GM10847 (cell line): Measurements from ENCODE around the gene ATIC.

Source experiments
- POLR2A ChIP-seq: IDR thresholded peaks from 2 replicates; pipeline ENCODE4 v1.6.1; 2011; ENCODE audit not compliant: insufficient read length; ENCODE audit errors: extremely low read depth

The ATIC gene

DNA sequence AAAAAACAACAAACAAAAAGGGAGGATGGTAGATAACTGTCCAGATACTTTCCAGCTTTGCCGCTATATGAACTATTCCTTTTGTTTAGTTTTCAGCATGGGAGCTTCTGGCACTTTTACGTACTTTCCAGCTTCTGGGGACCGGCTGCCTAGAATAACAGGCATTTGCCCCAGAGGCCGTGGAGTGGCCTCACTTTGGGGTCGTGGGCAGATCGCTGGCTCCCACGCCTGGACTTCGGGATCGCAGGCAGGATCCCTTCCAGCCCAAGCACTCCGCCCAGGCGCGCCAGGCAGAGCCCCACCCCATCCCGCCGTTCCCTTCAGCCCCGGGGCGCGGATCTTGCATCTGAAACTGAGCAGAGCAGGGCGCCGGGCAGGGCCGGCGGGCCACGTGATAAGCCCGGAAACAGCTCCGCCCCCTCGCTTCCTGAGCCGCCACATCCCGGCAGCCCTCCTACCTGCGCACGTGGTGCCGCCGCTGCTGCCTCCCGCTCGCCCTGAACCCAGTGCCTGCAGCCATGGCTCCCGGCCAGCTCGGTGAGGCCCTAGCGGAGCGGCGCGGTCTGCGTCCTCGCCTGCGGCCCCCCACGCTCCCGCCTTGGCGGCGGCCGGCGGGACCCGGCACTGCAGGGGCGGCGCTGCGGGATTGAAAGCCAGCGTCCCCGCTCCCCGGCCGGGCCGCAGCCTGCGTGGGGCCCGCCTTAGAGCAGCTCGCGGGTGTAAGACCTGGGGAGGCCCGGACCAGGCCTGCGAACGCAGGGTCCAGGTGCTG lies at the start of gene ATIC:
TSS of gene ATIC (plus strand) at position 435 of the 772 bp plus-strand sequence. CDS start at position 519, 84 bp downstream.
- peak; percentile 75 for TF ChIP-seq POLR2A

DNA sequence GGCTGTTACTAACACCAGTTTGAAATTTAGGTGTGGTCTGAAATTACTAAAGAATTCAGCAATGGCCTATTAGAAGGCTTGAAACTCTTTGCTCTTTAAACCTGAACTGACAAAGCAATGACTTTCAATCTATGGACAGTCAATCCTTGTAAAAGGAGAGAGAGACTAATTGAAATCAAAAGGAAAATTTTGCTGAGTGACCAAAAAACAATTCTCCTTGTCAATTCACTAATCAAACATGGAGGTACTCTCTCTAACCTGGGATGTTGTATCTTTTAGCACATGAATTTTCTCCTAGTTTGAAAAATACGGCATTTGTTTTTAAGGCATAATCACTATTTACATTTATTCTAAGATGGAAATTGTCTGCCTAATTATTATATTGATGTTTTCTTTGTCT lies 49.6 kb upstream of the ATIC start:
- no peak for TF ChIP-seq POLR2A

DNA sequence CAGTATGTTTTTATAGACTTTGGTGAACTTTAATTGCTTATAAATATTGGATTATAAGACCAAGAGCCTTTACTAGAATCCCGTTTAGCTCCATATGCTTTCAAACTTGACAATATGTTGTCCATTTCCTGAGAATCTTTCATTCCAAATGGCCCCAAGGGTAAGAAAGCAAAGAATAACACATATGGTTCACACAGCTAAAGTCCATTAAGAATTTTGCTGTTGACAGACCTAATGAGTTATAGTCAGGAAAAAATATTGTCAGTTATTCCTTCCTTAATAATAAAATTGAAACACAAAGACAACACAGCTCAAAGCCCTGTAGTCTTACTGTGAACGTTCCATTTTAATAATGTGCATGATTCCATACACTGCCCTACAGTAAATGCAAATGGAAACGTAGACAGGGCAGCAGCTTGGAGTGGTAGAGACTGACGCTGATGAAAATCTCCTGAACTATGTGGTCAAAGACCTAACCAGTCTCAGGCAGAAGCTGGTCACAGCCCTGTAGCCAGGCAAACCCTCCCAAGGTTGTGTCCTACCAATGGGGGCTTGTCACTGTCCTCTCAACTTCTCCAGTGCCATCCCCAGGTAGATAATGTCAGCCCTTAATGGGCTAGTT lies 49.0 kb upstream of the ATIC start:
- TF ChIP-seq POLR2A = no peak

DNA sequence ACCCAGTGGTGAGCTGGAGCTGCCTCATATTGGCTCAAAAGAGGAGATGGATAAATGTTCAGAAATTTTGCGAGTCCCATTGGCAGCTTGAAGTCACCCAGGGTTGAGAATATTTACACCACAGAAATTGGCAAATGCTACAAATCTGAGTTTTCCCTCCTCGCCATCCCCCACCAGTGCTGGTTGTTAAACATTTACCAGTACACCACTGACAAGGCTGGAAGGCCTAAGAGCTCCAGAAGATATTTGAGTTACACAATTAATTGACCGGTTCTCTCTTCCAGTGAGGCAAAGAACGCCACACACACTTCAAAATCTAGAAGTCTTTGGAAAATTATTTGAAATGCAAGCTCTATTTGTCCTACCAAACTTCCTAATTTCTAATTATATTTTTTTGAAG lies 47.5 kb upstream of the ATIC start:
- TF ChIP-seq POLR2A = no peak

DNA sequence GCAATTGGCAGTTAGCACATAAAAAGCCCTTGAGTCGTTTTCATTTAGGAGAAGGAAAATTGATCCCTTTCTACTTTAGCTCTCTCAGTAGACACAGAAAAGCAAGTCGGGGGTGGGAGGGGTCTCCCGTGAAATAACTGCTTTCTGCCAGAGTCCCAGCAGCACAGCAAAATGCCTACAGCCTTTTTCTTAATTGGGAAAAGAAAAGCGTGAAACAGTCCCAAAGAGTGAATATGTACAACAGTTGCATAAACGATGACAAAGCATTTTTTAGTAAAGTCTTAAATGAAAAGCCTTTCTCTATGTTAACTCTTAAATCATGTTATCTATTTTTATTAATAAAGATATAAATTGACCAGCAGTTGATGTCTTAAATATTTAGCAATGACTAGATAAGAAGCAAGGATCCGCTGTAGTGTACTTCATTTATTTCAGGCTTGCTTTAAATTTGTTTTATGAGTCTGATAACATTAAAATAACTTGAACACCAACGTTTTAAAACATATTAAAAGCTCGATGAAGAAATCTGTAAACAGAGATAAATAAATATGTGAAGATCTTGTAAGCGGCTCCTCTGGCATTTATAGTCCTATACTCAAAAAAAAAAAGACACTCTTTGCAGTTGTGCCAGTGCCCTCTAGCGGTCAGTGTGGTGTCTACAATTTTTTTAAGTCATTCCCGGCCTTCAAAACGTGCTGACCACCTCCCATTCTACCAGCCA lies 42.3 kb upstream of the ATIC start:
- no peak for TF ChIP-seq POLR2A

DNA sequence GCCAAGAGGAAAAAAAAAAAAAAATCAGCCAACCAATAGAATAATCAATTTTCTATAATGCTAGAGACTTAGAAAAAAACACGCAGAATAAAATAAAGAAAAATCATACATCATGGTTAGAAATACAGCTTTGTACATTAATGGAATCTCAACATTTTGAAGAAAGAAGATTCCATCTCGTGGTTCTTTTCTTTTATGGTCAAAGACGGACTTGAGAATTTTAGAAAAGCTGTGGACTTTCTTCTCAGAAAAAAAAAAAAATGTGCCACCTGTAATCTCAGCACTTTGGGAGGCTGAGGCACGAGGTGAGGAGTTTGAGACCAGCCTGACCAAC lies 41.8 kb upstream of the ATIC start:
- TF ChIP-seq POLR2A = no peak

DNA sequence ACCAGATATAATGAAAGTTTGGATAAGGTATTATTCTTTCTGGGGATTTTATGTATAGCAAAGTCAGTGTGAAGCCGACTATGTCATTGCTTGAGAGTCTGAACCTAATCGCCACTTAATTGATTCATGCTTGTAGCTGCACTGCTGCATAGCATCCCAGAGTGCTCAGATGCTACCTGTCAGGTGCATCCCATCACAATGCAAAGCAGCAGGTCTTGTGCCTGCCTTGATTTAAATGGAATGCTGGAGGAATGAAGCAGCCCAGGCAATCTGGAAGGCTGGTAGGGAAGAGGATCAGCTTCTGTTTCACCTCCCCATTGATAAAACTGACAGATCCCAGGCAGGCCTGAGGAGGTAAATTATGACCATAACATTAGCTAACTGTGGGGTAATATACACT lies 40.4 kb upstream of the ATIC start:
- TF ChIP-seq POLR2A = no peak

DNA sequence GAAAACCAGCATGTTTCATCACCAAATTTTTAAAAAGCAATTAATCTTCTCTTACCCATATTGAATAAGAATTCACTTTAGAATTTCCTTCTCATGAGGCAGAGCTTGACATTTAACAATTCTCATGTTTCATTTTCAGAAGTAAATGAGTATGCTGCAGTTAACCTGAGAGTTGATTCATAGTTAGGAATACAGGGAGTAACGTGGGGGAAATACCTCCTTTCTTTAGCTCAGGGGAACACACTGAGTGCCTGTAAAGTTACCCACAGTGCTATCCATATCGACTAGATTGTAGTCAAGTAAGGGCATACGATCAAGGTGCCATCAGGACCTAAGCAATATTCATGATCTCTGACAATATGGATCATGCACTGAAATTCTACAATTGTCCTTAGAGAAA lies 38.9 kb upstream of the ATIC start:
- TF ChIP-seq POLR2A = no peak

DNA sequence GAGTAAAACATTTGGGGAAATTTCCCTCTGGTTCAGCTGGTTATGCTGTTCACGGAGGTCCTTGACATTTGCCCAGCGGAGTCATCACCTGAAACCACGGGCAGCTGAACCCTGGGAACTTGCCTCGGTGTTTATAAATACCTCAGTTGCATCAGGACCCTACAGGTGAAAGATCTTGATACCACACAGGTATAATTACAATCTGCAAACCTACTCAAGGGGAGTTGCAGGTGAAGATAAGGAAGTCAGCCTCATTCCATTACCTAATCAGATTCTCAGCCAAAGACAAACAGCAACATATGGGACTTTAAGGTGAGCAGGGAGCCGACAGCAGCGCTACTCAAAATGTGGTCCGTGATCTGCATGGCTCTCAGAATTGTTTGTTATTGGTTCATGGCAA lies 37.0 kb upstream of the ATIC start:
- no peak for TF ChIP-seq POLR2A

DNA sequence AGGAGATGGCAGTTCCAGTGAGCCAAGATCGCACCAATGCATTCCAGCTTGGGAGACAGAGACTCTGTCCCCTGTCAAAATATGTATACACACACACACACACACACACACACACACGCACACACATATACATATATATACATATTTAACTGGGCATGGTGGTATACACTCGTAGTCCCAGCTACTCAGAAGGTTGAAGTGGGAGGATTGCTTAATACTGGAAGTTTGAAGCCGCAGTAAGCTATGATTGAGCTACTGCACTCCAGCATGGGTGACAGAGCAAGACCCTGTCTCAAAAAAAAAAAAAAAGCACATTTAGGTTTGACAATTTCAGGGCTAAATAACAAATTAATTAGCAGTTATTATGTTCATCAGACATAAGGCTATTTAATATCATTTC lies 36.0 kb upstream of the ATIC start:
- no peak for TF ChIP-seq POLR2A

DNA sequence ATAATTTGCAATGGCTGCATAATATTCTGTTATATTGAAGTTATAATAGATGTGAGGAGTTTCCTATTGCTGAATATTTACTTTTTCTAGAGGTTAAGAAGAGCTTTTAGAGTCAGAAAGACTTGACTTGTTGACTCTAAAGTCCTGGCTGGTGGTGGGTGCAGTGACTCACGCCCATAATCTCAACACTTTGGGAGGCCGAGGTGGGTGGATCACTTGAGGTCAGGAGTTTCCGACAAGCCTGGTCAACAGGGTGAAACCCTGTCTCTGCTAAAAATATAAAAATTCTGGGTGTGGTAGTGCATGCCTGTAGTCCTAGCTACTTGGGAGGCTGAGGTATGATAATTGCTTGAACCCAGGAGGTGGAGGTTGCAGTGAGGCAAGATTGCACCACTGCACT lies 33.9 kb upstream of the ATIC start:
- TF ChIP-seq POLR2A = no peak

DNA sequence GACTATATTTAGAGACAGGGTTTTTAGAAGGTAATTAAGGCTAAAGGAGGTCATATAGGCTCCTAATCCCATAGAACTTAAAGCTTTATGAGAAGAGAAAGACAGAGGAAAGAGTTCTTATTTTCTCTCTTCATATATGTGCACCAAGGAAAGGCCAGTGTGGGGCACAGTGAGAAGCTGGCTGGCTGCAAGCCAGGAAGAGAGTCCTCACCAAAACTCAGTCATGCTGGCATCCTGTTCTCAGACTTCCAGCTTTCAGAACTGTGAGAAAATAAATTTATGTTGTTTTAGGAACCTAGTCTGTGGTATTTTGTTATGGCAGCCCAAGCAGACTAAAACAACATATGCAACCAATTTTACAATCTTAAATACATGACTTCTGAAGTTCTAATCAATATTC lies 31.5 kb upstream of the ATIC start:
- TF ChIP-seq POLR2A = no peak

DNA sequence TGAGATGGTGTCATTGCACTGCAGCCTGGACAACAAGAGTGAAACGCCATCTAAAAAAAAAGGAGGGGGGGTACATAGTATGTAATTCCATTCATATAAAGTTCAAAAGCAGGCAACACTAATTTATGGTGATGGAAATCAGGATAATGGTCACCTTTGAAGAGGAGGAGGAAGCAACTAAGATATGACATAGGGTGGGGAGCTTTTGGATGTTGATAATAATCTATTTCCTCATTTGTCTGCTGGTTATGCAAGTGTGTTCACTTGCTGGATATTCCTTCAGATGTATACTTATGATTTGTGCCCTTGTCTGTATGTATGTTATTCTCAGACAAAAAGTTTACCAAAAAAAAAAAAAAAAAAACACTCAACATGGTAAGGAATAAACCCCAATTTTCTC lies 28.6 kb upstream of the ATIC start:
- TF ChIP-seq POLR2A = no peak

DNA sequence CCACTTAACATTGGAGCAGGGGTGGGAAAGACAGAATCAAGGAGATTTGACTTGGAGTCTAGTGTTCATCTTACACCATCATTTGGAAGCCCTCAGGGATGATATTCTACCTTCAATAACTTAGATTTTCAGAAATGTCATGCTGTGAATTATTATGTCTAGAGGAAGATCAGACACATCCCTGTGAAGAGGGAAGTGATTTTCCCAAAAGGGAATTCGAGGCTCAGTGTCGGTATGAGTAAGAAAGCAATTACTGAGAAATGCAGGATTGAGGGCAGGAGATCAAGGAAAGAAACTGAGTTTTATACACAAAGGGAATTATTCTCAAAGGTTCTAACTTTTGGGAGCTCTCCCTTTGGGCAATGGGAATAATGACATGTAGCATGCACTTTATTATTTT lies 25.6 kb upstream of the ATIC start:
- no peak for TF ChIP-seq POLR2A

DNA sequence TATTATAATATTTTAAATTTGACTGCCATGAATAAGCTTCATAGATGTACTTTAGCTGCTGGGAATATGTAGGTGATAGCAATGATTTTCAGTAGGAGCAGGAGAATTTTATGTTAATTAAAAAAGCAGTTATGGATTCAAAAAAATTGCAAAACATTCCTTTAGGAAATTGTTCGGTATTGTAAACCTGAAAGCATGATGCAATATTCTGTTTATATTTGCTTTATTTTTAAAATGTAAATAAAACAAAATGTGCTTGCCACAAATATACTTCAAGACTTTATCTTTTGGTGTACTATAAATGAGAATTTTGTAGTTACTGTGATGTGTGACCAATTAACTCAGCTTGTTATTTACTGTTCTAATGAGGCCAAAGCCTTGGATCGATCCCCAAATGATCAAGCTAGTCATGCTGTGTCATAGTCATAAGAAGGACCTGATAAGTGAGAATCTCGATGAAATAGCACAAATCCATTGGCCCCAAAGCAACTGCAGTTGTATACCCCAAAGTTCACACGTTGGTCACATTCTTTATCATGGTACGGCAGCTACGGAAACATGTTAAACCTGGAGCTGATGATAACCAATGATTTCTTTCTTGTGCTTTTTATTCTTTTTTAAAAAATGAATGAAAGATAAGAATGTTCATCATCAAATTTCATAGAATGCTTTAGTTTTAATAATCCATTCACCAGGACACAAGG lies 23.6 kb upstream of the ATIC start:
- no peak for TF ChIP-seq POLR2A
